Measurements from ENCODE around the gene PTPN7. TPM values are rescaled to one million over a fixed set of nuclear protein-coding genes. Genes with fewer than 3 reads are reported as not detected.
"Not testable (repeated sequence)": the region's sequence is repeated elsewhere in the genome, so short reads cannot be mapped to it uniquely, and the experiment has no call there.

PTPN7 gene
- total and polyA plus RNA-seq, 2 donors (not counting 3 experiments of a cell fraction or from before 2014, with no cell fraction given) = 0.86 to 1.8 TPM

DNA sequence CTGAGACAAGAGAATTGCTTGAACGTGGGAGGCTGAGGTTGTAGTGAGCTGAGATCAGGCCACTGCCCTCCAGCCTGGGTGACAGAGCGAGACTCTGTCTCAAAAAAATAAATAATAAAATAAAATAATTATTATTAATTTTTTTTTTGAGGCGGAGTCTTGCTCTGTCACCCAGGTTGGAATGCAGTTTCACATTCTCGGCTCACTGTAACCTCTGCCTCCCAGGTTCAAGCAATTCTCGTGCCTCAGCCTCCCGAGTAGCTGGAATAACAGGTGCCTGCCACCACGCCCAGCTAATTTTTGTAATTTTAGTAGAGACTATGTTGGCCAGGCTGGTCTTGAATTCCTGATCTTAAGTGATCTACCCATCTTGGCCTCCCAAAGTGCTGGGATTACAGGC, 48.8 kb downstream of the PTPN7 start:
- H3K27ac ChIP-seq (ENCODE audit: insufficient read depth, low read depth, low read length); H3K27me3 ChIP-seq (ENCODE audit: control insufficient read depth in 2 of 2, insufficient read depth in 2 of 2, low read length in 2 of 2); POLR2A ChIA-PET; H3K36me3 ChIP-seq (ENCODE audit: control insufficient read depth in 2 of 2, extremely low read depth in 1 of 2, insufficient read depth in 2 of 2, low read length in 2 of 2); H3K4me2 ChIP-seq (ENCODE audit: insufficient read depth, low read length); H3K4me3 ChIP-seq (replicated peaks in 1 of 3; ENCODE audit: insufficient read depth in 1 of 3, low read depth in 1 of 3, low read length in 3 of 3); H3K4me1 ChIP-seq (ENCODE audit: control insufficient read depth, extremely low read depth, insufficient read depth, low read length); H2AFZ ChIP-seq (ENCODE audit: low read depth, low read length); BruUV-seq (replicated peaks); dilution Hi-C loops (cut with MboI; ENCODE audit: extremely low pct_ligation_motif_present, low sequenced_read_pairs); H3K9ac ChIP-seq (replicated peaks; ENCODE audit: extremely low read depth, insufficient read depth, low read length); H4K20me1 ChIP-seq (replicated peaks; ENCODE audit: control insufficient read depth, extremely low read depth, insufficient read depth, low read length); FAIRE-seq; H3K79me2 ChIP-seq (ENCODE audit: control insufficient read depth, insufficient read depth, low read length); H3K9me3 ChIP-seq (replicated peaks; ENCODE audit: control insufficient read depth, insufficient read depth, low read length); H3K9me1 ChIP-seq (replicated peaks; ENCODE audit: control insufficient read depth, extremely low read depth, insufficient read depth, low read length); DNase-seq (ENCODE audit: low read depth, low spot score); intact Hi-C loops (cut with micrococcal nuclease): not testable (repeated sequence)
- CTCF ChIA-PET = interaction anchor here (2.0 to 3.5 kb wide), 2 partner anchors 11 to 105 kb away, joined by 5 to 16 read pairs; no protein-coding TSS in a partner anchor

DNA sequence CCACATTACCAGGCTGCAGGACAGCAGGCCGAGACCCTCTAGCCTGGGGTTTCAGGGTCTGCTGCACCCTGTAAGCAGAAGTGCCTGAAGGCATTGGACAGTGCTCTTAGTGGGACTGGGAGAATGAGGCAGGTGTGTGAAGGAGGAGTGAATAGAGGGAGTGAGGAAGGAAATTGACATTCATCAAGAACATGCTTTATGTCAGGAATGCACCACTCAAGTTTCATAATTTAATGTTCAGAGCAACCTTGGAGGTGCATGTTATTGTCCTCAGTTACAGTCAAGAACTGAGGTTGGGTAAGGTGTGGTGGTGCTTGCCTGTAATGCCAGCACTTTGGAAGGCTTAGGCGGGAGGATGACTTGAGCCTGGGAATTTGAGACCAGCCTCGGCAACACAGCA, 49.4 kb downstream of the PTPN7 start:
- no peak overlapping the region for H3K4me2 ChIP-seq (ENCODE audit: insufficient read depth, low read length)
- H3K79me2 ChIP-seq (ENCODE audit: control insufficient read depth, insufficient read depth, low read length) = no peaks in the 10 kb centered on the region
- CTCF ChIA-PET = no interaction called here
- H3K27me3 ChIP-seq (ENCODE audit: control insufficient read depth in 2 of 2, insufficient read depth in 2 of 2, low read length in 2 of 2) = peaks cover 0 to 3% of the 10 kb centered on the region in 2 experiments
- no peak overlapping the region for H3K9ac ChIP-seq (replicated peaks; ENCODE audit: extremely low read depth, insufficient read depth, low read length)
- H3K9me1 ChIP-seq (replicated peaks; ENCODE audit: control insufficient read depth, extremely low read depth, insufficient read depth, low read length) = no peaks in the 10 kb centered on the region
- no peaks in the 10 kb centered on the region for H3K4me1 ChIP-seq (ENCODE audit: control insufficient read depth, extremely low read depth, insufficient read depth, low read length)
- no peaks in the 10 kb centered on the region for H4K20me1 ChIP-seq (replicated peaks; ENCODE audit: control insufficient read depth, extremely low read depth, insufficient read depth, low read length)
- POLR2A ChIA-PET = no interaction called here
- dilution Hi-C loops (cut with MboI; ENCODE audit: extremely low pct_ligation_motif_present, low sequenced_read_pairs) (no loop called here), intact Hi-C loops (cut with micrococcal nuclease) (no loop called here)
- BruUV-seq (replicated peaks) = no TSS peak
- H3K9me3 ChIP-seq (replicated peaks; ENCODE audit: control insufficient read depth, insufficient read depth, low read length) = no peaks in the 10 kb centered on the region
- H3K36me3 ChIP-seq (ENCODE audit: control insufficient read depth in 2 of 2, extremely low read depth in 1 of 2, insufficient read depth in 2 of 2, low read length in 2 of 2) = no peaks in the 10 kb centered on the region
- H2AFZ ChIP-seq (ENCODE audit: low read depth, low read length) = no peak overlapping the region
- no peak overlapping the region for H3K4me3 ChIP-seq (replicated peaks in 1 of 3; ENCODE audit: insufficient read depth in 1 of 3, low read depth in 1 of 3, low read length in 3 of 3)
- no peak for FAIRE-seq
- no peak for TF ChIP-seq EZH2 (IDR thresholded peaks at IDR 0.05; ENCODE audit: borderline replicate concordance, low read depth, low read length, severe bottlenecking)
- TF ChIP-seq, protein P1, sequence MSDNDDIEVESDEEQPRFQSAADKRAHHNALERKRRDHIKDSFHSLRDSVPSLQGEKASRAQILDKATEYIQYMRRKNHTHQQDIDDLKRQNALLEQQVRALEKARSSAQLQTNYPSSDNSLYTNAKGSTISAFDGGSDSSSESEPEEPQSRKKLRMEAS (IDR thresholded peaks at IDR 0.05; ENCODE audit: insufficient read depth, insufficient read length) = no peak
- TF ChIP-seq POLR2A (IDR thresholded peaks at IDR 0.05; ENCODE audit: low read depth, low read length) = no peak
- TF ChIP-seq, protein P2, sequence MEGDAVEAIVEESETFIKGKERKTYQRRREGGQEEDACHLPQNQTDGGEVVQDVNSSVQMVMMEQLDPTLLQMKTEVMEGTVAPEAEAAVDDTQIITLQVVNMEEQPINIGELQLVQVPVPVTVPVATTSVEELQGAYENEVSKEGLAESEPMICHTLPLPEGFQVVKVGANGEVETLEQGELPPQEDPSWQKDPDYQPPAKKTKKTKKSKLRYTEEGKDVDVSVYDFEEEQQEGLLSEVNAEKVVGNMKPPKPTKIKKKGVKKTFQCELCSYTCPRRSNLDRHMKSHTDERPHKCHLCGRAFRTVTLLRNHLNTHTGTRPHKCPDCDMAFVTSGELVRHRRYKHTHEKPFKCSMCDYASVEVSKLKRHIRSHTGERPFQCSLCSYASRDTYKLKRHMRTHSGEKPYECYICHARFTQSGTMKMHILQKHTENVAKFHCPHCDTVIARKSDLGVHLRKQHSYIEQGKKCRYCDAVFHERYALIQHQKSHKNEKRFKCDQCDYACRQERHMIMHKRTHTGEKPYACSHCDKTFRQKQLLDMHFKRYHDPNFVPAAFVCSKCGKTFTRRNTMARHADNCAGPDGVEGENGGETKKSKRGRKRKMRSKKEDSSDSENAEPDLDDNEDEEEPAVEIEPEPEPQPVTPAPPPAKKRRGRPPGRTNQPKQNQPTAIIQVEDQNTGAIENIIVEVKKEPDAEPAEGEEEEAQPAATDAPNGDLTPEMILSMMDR (IDR thresholded peaks at IDR 0.05; ENCODE audit: extremely low read depth in 1 of 2, insufficient read depth in 1 of 2, low read depth in 1 of 2, low read length in 2 of 2) = no peak
- no peak for TF ChIP-seq MYC (IDR thresholded peaks at IDR 0.05; ENCODE audit: low read depth, low read length)
- H3K27ac ChIP-seq (ENCODE audit: insufficient read depth, low read depth, low read length) = no peak overlapping the region
- DNase-seq (ENCODE audit: low read depth, low spot score) = no peak

All from endothelial cell of umbilical vein (primary cell).